ENCODE results near the gene FHL3. TPM values are rescaled to one million over a fixed set of nuclear protein-coding genes. Genes with fewer than 3 reads are reported as not detected.
"Not testable (repeated sequence)": the region's sequence is repeated elsewhere in the genome, so short reads cannot be mapped to it uniquely, and the experiment has no call there.

Gene FHL3
- polyA plus RNA-seq, 1 donor, result 11.3 TPM

DNA sequence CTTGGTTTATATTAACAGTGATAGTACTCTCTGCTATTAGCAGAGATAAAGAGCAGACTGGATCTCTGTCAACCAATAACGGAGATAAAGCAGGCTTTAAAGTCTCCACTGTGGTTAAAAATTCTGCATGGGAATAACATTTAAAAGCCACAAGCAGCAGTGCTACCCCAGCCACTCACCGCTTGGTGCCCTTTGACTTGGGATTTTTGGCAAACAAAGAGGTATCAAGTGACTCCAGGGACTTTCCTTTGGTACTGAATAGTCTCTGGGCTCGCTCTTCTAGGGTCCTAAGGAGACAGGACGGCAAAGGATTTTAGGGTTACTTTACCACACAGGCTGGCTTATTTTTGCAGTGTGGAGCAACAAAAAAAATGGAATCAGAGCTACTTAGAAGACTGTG is 26.8 kb downstream of the FHL3 start:
- Histone ChIP-seq H3K27me3 (ENCODE audit: control insufficient read depth, insufficient read depth, low read length) (no peaks in the 10 kb centered on the region), H3K4me3 (ENCODE audit: low read length) (no peak overlapping the region), H3K36me3 (ENCODE audit: control insufficient read depth, insufficient read depth, low read length) (peaks cover 68% of the 10 kb centered on the region), H3K27ac (ENCODE audit: low read length) (no peak overlapping the region), H3K9me3 (ENCODE audit: control insufficient read depth, low read depth, low read length) (no peaks in the 10 kb centered on the region), H3K4me1 (ENCODE audit: control insufficient read depth, insufficient read depth, low read length) (no peaks in the 10 kb centered on the region)
- no peak for DNase-seq
- no CpG with 5 or more reads among the region's 4 CpGs for WGBS (ENCODE audit: insufficient coverage, low lambda C conversion rate)

GRCh38 chr1:37975083-37975482 is 30.2 kb downstream of the FHL3 start:
- not testable (repeated sequence) for H3K4me3 ChIP-seq (ENCODE audit: low read length); H3K9me3 ChIP-seq (ENCODE audit: control insufficient read depth, low read depth, low read length); H3K27me3 ChIP-seq (ENCODE audit: control insufficient read depth, insufficient read depth, low read length); H3K27ac ChIP-seq (ENCODE audit: low read length); H3K4me1 ChIP-seq (ENCODE audit: control insufficient read depth, insufficient read depth, low read length)
- peaks cover 42% of the 10 kb centered on the region for H3K36me3 ChIP-seq (ENCODE audit: control insufficient read depth, insufficient read depth, low read length)
- WGBS (ENCODE audit: insufficient coverage, low lambda C conversion rate), result no CpG with 5 or more reads among the region's 6 CpGs
- DNase-seq, result peak in 1 of 2 donors; percentile 32

DNA sequence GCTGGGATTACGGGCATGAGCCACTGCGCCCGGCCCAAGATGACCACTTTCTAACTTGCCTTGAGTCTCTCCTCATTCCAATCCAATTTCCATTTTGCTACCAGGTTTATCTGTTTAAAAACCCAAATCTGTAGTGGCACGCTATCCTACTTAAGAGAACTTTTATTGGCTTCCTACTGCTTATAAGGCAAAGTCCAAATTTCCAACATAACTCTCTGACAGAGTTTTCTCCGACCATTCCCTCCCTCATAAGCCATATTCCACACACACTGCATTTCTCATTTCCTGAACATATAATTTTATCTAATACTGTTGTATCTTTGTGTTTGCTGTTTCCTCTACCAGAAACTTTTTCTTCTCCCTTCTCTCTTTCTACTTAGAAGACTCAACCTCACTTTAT is 30.7 kb downstream of the FHL3 start:
- Histone ChIP-seq H3K4me1 (ENCODE audit: control insufficient read depth, insufficient read depth, low read length) (no peaks in the 10 kb centered on the region), H3K36me3 (ENCODE audit: control insufficient read depth, insufficient read depth, low read length) (peaks cover 43% of the 10 kb centered on the region), H3K9me3 (ENCODE audit: control insufficient read depth, low read depth, low read length) (no peaks in the 10 kb centered on the region), H3K27ac (ENCODE audit: low read length) (no peak overlapping the region), H3K4me3 (ENCODE audit: low read length) (no peak overlapping the region), H3K27me3 (ENCODE audit: control insufficient read depth, insufficient read depth, low read length) (no peaks in the 10 kb centered on the region)
- peak in 1 of 2 donors; percentile 57 for DNase-seq
- WGBS (ENCODE audit: insufficient coverage, low lambda C conversion rate), result 33% methylated on average over 1 of the region's 5 CpGs

- H3K27me3 ChIP-seq (ENCODE audit: control insufficient read depth, insufficient read depth, low read length); H3K4me1 ChIP-seq (ENCODE audit: control insufficient read depth, insufficient read depth, low read length); H3K27ac ChIP-seq (ENCODE audit: low read length); DNase-seq; H3K9me3 ChIP-seq (ENCODE audit: control insufficient read depth, low read depth, low read length); H3K4me3 ChIP-seq (ENCODE audit: low read length): not testable (repeated sequence)
- no CpG with 5 or more reads among the region's 5 CpGs for WGBS (ENCODE audit: insufficient coverage, low lambda C conversion rate)
- H3K36me3 ChIP-seq (ENCODE audit: control insufficient read depth, insufficient read depth, low read length), result peaks cover 43% of the 10 kb centered on the region
Observed at GRCh38 chr1:37973684-37974083, 31.6 kb downstream of the FHL3 start.

GRCh38 chr1:37965301-37965700 is 40.0 kb downstream of the FHL3 start:
- Histone ChIP-seq H3K27ac (ENCODE audit: low read length) (no peak overlapping the region), H3K4me3 (ENCODE audit: low read length) (no peak overlapping the region), H3K36me3 (ENCODE audit: control insufficient read depth, insufficient read depth, low read length) (peaks cover 51% of the 10 kb centered on the region), H3K27me3 (ENCODE audit: control insufficient read depth, insufficient read depth, low read length) (no peaks in the 10 kb centered on the region), H3K9me3 (ENCODE audit: control insufficient read depth, low read depth, low read length) (no peaks in the 10 kb centered on the region), H3K4me1 (ENCODE audit: control insufficient read depth, insufficient read depth, low read length) (no peaks in the 10 kb centered on the region)
- DNase-seq, result no peak
- no CpG with 5 or more reads among the region's 4 CpGs for whole genome bisulfite sequencing (ENCODE audit: insufficient coverage, low lambda C conversion rate)

DNA sequence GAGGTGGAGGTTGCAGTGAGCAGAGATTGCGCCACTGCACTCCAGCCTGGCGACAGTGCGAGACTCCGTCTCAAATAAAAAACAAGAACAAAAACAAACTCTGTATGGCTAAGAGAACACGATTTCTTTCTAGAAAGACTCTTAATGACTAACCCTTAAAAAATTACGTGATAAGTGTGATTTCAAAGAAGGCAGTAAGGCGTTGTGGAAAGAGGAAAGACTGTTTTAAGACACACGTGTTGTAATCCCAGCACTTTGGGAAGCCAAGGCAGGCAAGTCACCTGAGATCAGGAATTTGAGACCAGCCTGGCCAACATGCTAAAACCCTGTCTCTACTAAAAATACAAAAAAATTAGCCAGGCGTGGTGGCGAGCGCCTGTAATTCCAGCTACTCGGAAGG is 41.2 kb downstream of the FHL3 start:
- not testable (repeated sequence) for H3K9me3 ChIP-seq (ENCODE audit: control insufficient read depth, low read depth, low read length); H3K4me1 ChIP-seq (ENCODE audit: control insufficient read depth, insufficient read depth, low read length); H3K27ac ChIP-seq (ENCODE audit: low read length); DNase-seq; H3K4me3 ChIP-seq (ENCODE audit: low read length); H3K27me3 ChIP-seq (ENCODE audit: control insufficient read depth, insufficient read depth, low read length)
- H3K36me3 ChIP-seq (ENCODE audit: control insufficient read depth, insufficient read depth, low read length), result peaks cover 53% of the 10 kb centered on the region
- WGBS (ENCODE audit: insufficient coverage, low lambda C conversion rate), result 100% methylated on average over 1 of the region's 12 CpGs

DNA sequence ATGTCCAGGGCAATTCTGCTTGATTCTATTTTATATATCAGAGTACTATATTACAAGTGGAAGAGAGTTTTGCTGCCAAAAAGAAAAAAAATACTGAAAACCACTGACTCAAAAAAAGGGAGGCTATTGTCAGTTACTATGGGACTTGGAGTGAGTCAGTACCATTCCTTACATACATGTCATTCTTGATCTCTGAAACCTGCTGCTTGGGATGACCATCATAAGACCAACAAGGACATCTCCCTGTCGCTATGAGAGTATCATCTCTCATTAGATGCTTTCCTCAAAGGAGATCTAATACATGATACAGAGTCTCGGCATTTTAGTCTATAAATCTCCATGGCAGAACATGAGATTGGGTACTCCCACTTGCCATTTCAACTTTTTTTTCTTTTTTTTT is 46.6 kb downstream of the FHL3 start:
- Histone ChIP-seq H3K9me3 (ENCODE audit: control insufficient read depth, low read depth, low read length) (no peaks in the 10 kb centered on the region), H3K36me3 (ENCODE audit: control insufficient read depth, insufficient read depth, low read length) (peaks cover 44% of the 10 kb centered on the region), H3K4me1 (ENCODE audit: control insufficient read depth, insufficient read depth, low read length) (peaks cover 16% of the 10 kb centered on the region), H3K27me3 (ENCODE audit: control insufficient read depth, insufficient read depth, low read length) (no peaks in the 10 kb centered on the region), H3K27ac (ENCODE audit: low read length) (no peak overlapping the region), H3K4me3 (ENCODE audit: low read length) (no peak overlapping the region)
- DNase-seq, result no peak
- WGBS (ENCODE audit: insufficient coverage, low lambda C conversion rate), result 83% methylated on average over 1 of the region's 2 CpGs

- WGBS (ENCODE audit: insufficient coverage, low lambda C conversion rate), result no CpG with 5 or more reads among the region's 3 CpGs
- Histone ChIP-seq H3K4me1 (ENCODE audit: control insufficient read depth, insufficient read depth, low read length) (peaks cover 16% of the 10 kb centered on the region), H3K9me3 (ENCODE audit: control insufficient read depth, low read depth, low read length) (no peaks in the 10 kb centered on the region), H3K27ac (ENCODE audit: low read length) (peak overlapping the region; percentile 30), H3K36me3 (ENCODE audit: control insufficient read depth, insufficient read depth, low read length) (peaks cover 32% of the 10 kb centered on the region), H3K4me3 (ENCODE audit: low read length) (no peak overlapping the region), H3K27me3 (ENCODE audit: control insufficient read depth, insufficient read depth, low read length) (no peaks in the 10 kb centered on the region)
- DNase-seq, result peak in 1 of 2 donors; percentile 54
Observed at GRCh38 chr1:37955685-37956084, 49.6 kb downstream of the FHL3 start.

DNA sequence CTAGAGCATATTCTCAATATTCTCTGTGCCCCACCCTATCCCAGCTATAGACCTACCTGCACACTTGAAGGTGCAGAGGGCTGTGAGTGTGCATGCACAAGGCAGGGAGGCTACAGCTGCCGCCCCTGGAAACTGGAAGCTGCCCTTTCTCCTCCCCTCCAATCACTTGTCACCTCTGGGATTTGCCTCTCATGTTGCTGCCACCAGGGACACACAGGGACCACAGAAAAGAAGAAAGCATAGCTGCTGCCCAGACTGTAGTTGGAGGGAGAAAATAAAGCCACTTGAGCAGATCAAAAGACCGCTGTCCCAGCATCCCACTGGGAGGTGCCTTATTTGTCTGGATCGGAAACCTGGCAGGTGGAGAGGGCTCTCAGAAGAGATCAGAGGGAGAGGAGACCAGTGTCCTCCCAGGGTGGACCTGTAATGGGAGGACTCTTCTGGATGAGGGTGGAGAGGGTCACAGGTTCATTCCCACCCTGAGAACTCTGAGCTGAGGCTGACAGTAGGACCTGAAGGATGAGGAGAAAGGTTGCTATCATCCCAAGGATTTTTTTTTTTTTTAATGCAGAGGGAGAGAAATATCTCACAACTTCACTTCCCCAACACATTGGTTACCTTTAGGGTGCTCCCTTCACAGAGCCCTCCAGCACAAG is 50.9 kb downstream of the FHL3 start:
- Histone ChIP-seq H3K4me1 (ENCODE audit: control insufficient read depth, insufficient read depth, low read length) (peaks cover 16% of the 10 kb centered on the region), H3K9me3 (ENCODE audit: control insufficient read depth, low read depth, low read length) (no peaks in the 10 kb centered on the region), H3K4me3 (ENCODE audit: low read length) (no peak overlapping the region), H3K27ac (ENCODE audit: low read length) (no peak overlapping the region), H3K27me3 (ENCODE audit: control insufficient read depth, insufficient read depth, low read length) (no peaks in the 10 kb centered on the region), H3K36me3 (ENCODE audit: control insufficient read depth, insufficient read depth, low read length) (peaks cover 23% of the 10 kb centered on the region)
- peak in 1 of 2 donors; percentile 31 for DNase-seq
- 0% methylated on average over 1 of the region's 3 CpGs for WGBS (ENCODE audit: insufficient coverage, low lambda C conversion rate)

GRCh38 chr1:37952738-37953137 is 52.6 kb downstream of the FHL3 start:
- WGBS (ENCODE audit: insufficient coverage, low lambda C conversion rate), result no CpG with 5 or more reads among the region's 3 CpGs
- Histone ChIP-seq H3K36me3 (ENCODE audit: control insufficient read depth, insufficient read depth, low read length) (peaks cover 8% of the 10 kb centered on the region), H3K4me1 (ENCODE audit: control insufficient read depth, insufficient read depth, low read length) (peaks cover 16% of the 10 kb centered on the region), H3K27ac (ENCODE audit: low read length) (no peak overlapping the region), H3K4me3 (ENCODE audit: low read length) (no peak overlapping the region), H3K9me3 (ENCODE audit: control insufficient read depth, low read depth, low read length) (no peaks in the 10 kb centered on the region), H3K27me3 (ENCODE audit: control insufficient read depth, insufficient read depth, low read length) (no peaks in the 10 kb centered on the region)
- no peak for DNase-seq

Measured in large intestine (tissue), 3 donors.